ENCODE results near the gene ZBTB20. TPM values are rescaled to one million over a fixed set of nuclear protein-coding genes. Genes with fewer than 3 reads are reported as not detected.

The ZBTB20 gene
- total RNA-seq, 2 donors from 2014 or later, result 111 to 189 TPM

GRCh38 chr3:114518206-114518808, 628.8 kb downstream of the ZBTB20 start:
- Histone ChIP-seq H3K27ac (no peak overlapping the region), H3K4me3 (no peak overlapping the region), H3K9me3 (no peaks in the 10 kb centered on the region), H3K36me3 (no peaks in the 10 kb centered on the region), H3K4me1 (replicated peaks) (no peaks in the 10 kb centered on the region), H3K27me3 (replicated peaks; ENCODE audit: insufficient read depth) (no peaks in the 10 kb centered on the region)
- TF ChIP-seq CTCF (IDR thresholded peaks at IDR 0.05) (no peak), POLR2A (IDR thresholded peaks at IDR 0.05) (no peak), POLR2AphosphoS5 (IDR thresholded peaks at IDR 0.05) (no peak)
- intact Hi-C loops (cut with DNase I), result no loop called here
- no peak for DNase-seq (ENCODE audit: low spot score)
- 59% methylated on average over 1 of the region's 1 CpG for WGBS

DNA sequence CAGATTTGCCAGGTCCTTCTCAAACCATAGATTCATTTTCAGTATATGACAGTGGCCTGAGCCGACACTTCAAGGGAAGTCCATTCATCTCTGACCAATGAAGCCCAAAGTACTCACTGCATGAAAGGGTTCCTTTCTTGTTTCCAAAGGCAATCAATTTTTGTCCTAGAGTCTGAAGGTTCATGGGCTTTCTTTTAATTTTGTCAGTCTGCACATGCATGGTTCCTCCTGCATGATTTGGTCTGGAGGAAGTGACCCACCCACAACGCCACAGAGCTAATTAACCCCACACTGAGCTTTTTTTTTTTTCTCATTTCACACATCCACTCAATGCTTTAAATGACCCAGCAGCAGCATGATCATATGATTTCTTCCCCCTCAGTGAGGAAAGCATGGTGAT, 636.9 kb downstream of the ZBTB20 start:
- Histone ChIP-seq H3K4me1 (replicated peaks) (no peaks in the 10 kb centered on the region), H3K9me3 (no peaks in the 10 kb centered on the region), H3K36me3 (no peaks in the 10 kb centered on the region), H3K27me3 (replicated peaks; ENCODE audit: insufficient read depth) (no peaks in the 10 kb centered on the region), H3K4me3 (no peak overlapping the region), H3K27ac (no peak overlapping the region)
- DNase-seq (ENCODE audit: low spot score), result no peak
- intact Hi-C loops (cut with DNase I), result no loop called here
- 82% methylated on average over 2 of the region's 2 CpGs for WGBS
- TF ChIP-seq POLR2AphosphoS5 (IDR thresholded peaks at IDR 0.05), result no peak
- no peak for TF ChIP-seq POLR2A (IDR thresholded peaks at IDR 0.05)
- TF ChIP-seq CTCF (IDR thresholded peaks at IDR 0.05), result no peak

- intact Hi-C loops (cut with DNase I), result no loop called here
- Histone ChIP-seq H3K27me3 (replicated peaks; ENCODE audit: insufficient read depth) (no peaks in the 10 kb centered on the region), H3K9me3 (no peaks in the 10 kb centered on the region), H3K27ac (no peak overlapping the region), H3K4me3 (no peak overlapping the region), H3K4me1 (replicated peaks) (no peaks in the 10 kb centered on the region), H3K36me3 (no peaks in the 10 kb centered on the region)
- no peak for TF ChIP-seq POLR2AphosphoS5 (IDR thresholded peaks at IDR 0.05)
- TF ChIP-seq CTCF (IDR thresholded peaks at IDR 0.05), result no peak
- no peak for TF ChIP-seq POLR2A (IDR thresholded peaks at IDR 0.05)
- WGBS, result 84% methylated on average over 5 of the region's 5 CpGs
- DNase-seq (ENCODE audit: low spot score), result no peak
Observed at GRCh38 chr3:114509756-114510155, 637.3 kb downstream of the ZBTB20 start.

GRCh38 chr3:114508976-114509375, 638.1 kb downstream of the ZBTB20 start:
- intact Hi-C loops (cut with DNase I), result no loop called here
- H3K9me3 ChIP-seq, result no peaks in the 10 kb centered on the region
- no peaks in the 10 kb centered on the region for H3K4me1 ChIP-seq (replicated peaks)
- no peaks in the 10 kb centered on the region for H3K27me3 ChIP-seq (replicated peaks; ENCODE audit: insufficient read depth)
- H3K4me3 ChIP-seq, result no peak overlapping the region
- WGBS, result 90% methylated on average over 1 of the region's 1 CpG
- H3K36me3 ChIP-seq, result no peaks in the 10 kb centered on the region
- TF ChIP-seq CTCF (IDR thresholded peaks at IDR 0.05), result no peak
- DNase-seq (ENCODE audit: low spot score), result no peak
- no peak overlapping the region for H3K27ac ChIP-seq

- 97% methylated on average over 1 of the region's 1 CpG for WGBS
- intact Hi-C loops (cut with DNase I), result no loop called here
- TF ChIP-seq POLR2A (IDR thresholded peaks at IDR 0.05) (no peak), POLR2AphosphoS5 (IDR thresholded peaks at IDR 0.05) (no peak), CTCF (IDR thresholded peaks at IDR 0.05) (no peak)
- Histone ChIP-seq H3K4me3 (no peak overlapping the region), H3K36me3 (no peaks in the 10 kb centered on the region), H3K4me1 (replicated peaks) (no peaks in the 10 kb centered on the region), H3K27me3 (replicated peaks; ENCODE audit: insufficient read depth) (no peaks in the 10 kb centered on the region), H3K9me3 (no peaks in the 10 kb centered on the region), H3K27ac (no peak overlapping the region)
- no peak for DNase-seq (ENCODE audit: low spot score)
Observed at GRCh38 chr3:114508208-114508607, 638.9 kb downstream of the ZBTB20 start.
